GM12878 (cell line): ENCODE measurements around the gene CREB5. TPM values are rescaled to one million over a fixed set of nuclear protein-coding genes. Genes with fewer than 3 reads are reported as not detected.

Experiments
- ATAC-seq: fragments of 200-7000 bp; cut with Tn5 transposase; 3 replicates; pipeline ENCODE4 v1.9.1; 2020; ENCODE audit warnings: mild to moderate bottlenecking, moderate library complexity
- BruUV-seq: library from RNA; stranded (reverse); fragments of 400-500 nt; replicated peaks from 2 replicates; lab custom pipeline; 2021; lab: Mats Ljungman, UMichigan
- CTCF ChIA-PET: fragments of 300-600 bp; sonication (Branson Sonifier 250); formaldehyde crosslinking; extraction: SDS; loops from one replicate; lab custom pipeline; 2021; ENCODE audit warnings: inconsistent platforms; lab: Yijun Ruan, JAX
- POLR2A ChIA-PET: fragments of 350-600 bp; formaldehyde crosslinking; extraction: SDS; loops from one replicate; lab custom pipeline; 2021; ENCODE audit warnings: inconsistent platforms; lab: Charles Lee
- RAD21 ChIA-PET: fragments of 300-600 bp; sonication (Branson Sonifier 250); formaldehyde crosslinking; loops from one replicate; lab custom pipeline; 2023; ENCODE audit warnings: antibody characterized with exemption; ENCODE audit not compliant: unreplicated experiment; lab: Charles Lee
- SMC1A ChIA-PET: fragments of 300-600 bp; sonication (Branson Sonifier 250); formaldehyde crosslinking; loops from one replicate; lab custom pipeline; 2023; ENCODE audit not compliant: unreplicated experiment, uncharacterized antibody; lab: Charles Lee
- DNase-seq: peaks from one replicate; pipeline ENCODE4 v3.0.0-alpha.2; 2011; ENCODE audit warnings: low read depth, low spot score
- FAIRE-seq: peaks from 3 replicates; lab custom pipeline; 2011; peaks lifted over from hg19 to GRCh38; lab: Jason Lieb, UNC
- H2AFZ ChIP-seq: 2 replicates; pipeline ENCODE4 v1.6.0; 2011; ENCODE audit warnings: low read depth, low read length, control low read depth; ENCODE audit not compliant: control insufficient read depth
- H3K27ac ChIP-seq: 2 replicates; pipeline ENCODE4 v1.5.1; 2011; ENCODE audit warnings: control low read depth; ENCODE audit not compliant: control insufficient read depth, insufficient read depth
- H3K27me3 ChIP-seq, 2 experiments: replicated peaks in 1 of 2; 2 replicates each; pipeline versions ENCODE4 v1.6.0 to v1.6.1; 2011; ENCODE audit warnings: low read length in 1 of 2; ENCODE audit not compliant: control insufficient read depth in 2 of 2, insufficient read depth in 2 of 2
- H3K36me3 ChIP-seq, 2 experiments: 2 replicates each; pipeline ENCODE4 v1.5.1; 2011; ENCODE audit warnings: low read length in 1 of 2; ENCODE audit not compliant: control insufficient read depth in 2 of 2, insufficient read depth in 2 of 2
- H3K4me1 ChIP-seq: 2 replicates; pipeline ENCODE4 v1.6.1; 2011; ENCODE audit warnings: mild to moderate bottlenecking, low read length, moderate library complexity, mixed read lengths; ENCODE audit not compliant: control insufficient read depth, insufficient read depth
- H3K4me2 ChIP-seq: 2 replicates; pipeline ENCODE4 v1.6.0; 2011; ENCODE audit warnings: control low read depth; ENCODE audit not compliant: control insufficient read depth, insufficient read depth
- H3K4me3 ChIP-seq: fragments of 200-600 bp; sonication (generic); 2 replicates; pipeline ENCODE4 v1.5.1; 2016
- H3K79me2 ChIP-seq: 2 replicates; pipeline ENCODE4 v1.6.0; 2011; ENCODE audit warnings: low read length; ENCODE audit not compliant: control insufficient read depth, insufficient read depth
- H3K9ac ChIP-seq: 2 replicates; pipeline ENCODE4 v1.8.0; 2011; ENCODE audit warnings: low read length, control low read depth, mixed read lengths; ENCODE audit not compliant: control insufficient read depth, insufficient read depth
- H3K9me3 ChIP-seq: replicated peaks from 3 replicates; pipeline ENCODE4 v1.5.1; 2011; ENCODE audit warnings: mild to moderate bottlenecking, low read length; ENCODE audit not compliant: control insufficient read depth, insufficient read depth
- H4K20me1 ChIP-seq: 2 replicates; pipeline ENCODE4 v1.6.0; 2011; ENCODE audit not compliant: control insufficient read depth, insufficient read depth
- FOS ChIP-seq: IDR thresholded peaks from 3 replicates; pipeline ENCODE4 v1.6.1; 2011; ENCODE audit warnings: borderline replicate concordance; ENCODE audit not compliant: insufficient read length; ENCODE audit errors: extremely low read depth
- HDGF ChIP-seq: fragments of 450-650 bp; IDR thresholded peaks from 2 replicates; pipeline ENCODE4 v1.6.1; 2016; ENCODE audit warnings: antibody characterized with exemption
- PRDM15 ChIP-seq: fragments of 450-650 bp; formaldehyde crosslinking; IDR thresholded peaks from 2 replicates; pipeline ENCODE4 v1.4.0; 2020; ENCODE audit warnings: mild to moderate bottlenecking, moderate library complexity
- SP1 ChIP-seq: IDR thresholded peaks from one replicate; pipeline ENCODE4 v1.6.1; 2011; ENCODE audit warnings: low read depth, low read length
- WGBS: methylation state at CpG from one replicate; pipeline ENCODE4 v1.1.6; 2016; ENCODE audit warnings: low lambda C conversion rate; ENCODE audit not compliant: insufficient replicate concordance, insufficient coverage; ENCODE audit errors: missing lambda C conversion rate; 5-methylcytosine and 5-hydroxymethylcytosine counted together
- in situ Hi-C: fragments of 300-500 bp; cut with MboI; formaldehyde crosslinking; loops from 9 replicates; pipeline ENCODE4 v1.14.3; 2018; ENCODE audit warnings: mixed read lengths
- intact Hi-C: fragments of 100-400 bp; cut with micrococcal nuclease; formaldehyde crosslinking; loops from one replicate; pipeline ENCODE4 v1.14.2; 2022; ENCODE audit not compliant: unreplicated experiment
- polyA plus RNA-seq, 11 experiments: library from polyadenylated mRNA; depleted of rRNA in 4 of 11; unstranded in 6 of 11; stranded (reverse) in 5 of 11; fragments of >200 nt; fragmentation: Nextera tagmentation in 4 of 11; fragmentation: Illumina TruSeq in 1 of 11; extraction: Ambion mirVana in 4 of 11; extraction: Trizol in 1 of 11; gene quantifications; 1 replicate in 1 of 11; 2 replicates in 10 of 11; pipeline versions ENCODE4 v1.2.1 to v1.2.3, GENCODE V29; 2011 to 2016; ENCODE audit warnings: inconsistent platforms in 2 of 11, missing spikeins in 2 of 11, low read depth in 1 of 11
- total RNA-seq, 4 experiments: library from RNA; depleted of rRNA in 3 of 4; stranded (reverse); fragments of >200 nt in 3 of 4; fragmentation: Illumina TruSeq in 1 of 4; extraction: Trizol in 1 of 4; gene quantifications; 2 replicates each; pipeline versions ENCODE4 v1.2.1 to v1.2.3, GENCODE V29; 2013 to 2021

Gene CREB5
- total and polyA plus RNA-seq, 10 of the 15 experiments (the other 5 are each of a cell fraction or from before 2014, with no cell fraction given) = 12.9 to 74.1 (median 53.0) TPM

GRCh38 chr7:28447071-28447470 lies 34.8 kb downstream of the CREB5 start:
- intact Hi-C loops = no loop called here
- POLR2A ChIA-PET = interaction anchor here (0.8 to 1.0 kb wide), 2 partner anchors 18 to 19 kb away, joined by 3 to 4 read pairs; no protein-coding TSS in a partner anchor
- in situ Hi-C loops = no loop called here
- Histone ChIP-seq H3K9ac (no peak overlapping the region), H2AFZ (no peak overlapping the region)
- no peak for FAIRE-seq
- CTCF ChIA-PET = interaction anchor here (0.8 to 2.1 kb wide), 15 partner anchors 10 to 180 kb away, joined by 3 to 8 read pairs (median 4); partner anchors contain the start of gene CREB5
- TF ChIP-seq FOS = no peak
- no peak for TF ChIP-seq HDGF
- no peak for TF ChIP-seq PRDM15
- no peak for TF ChIP-seq SP1
- TF ChIP-seq, all 136 proteins: peak for 0
- Histone ChIP-seq H3K9me3 (no peaks in the 10 kb centered on the region; the same call in 1 of the 3 replicates), H3K27ac (no peak overlapping the region), H3K79me2 (no peaks in the 10 kb centered on the region), H3K27me3 (no peaks in the 10 kb centered on the region), H3K4me2 (no peak overlapping the region), H3K36me3 (no peaks in the 10 kb centered on the region), H3K4me3 (no peak overlapping the region), H4K20me1 (no peaks in the 10 kb centered on the region), H3K4me1 (no peaks in the 10 kb centered on the region; the same call in 1 of the 2 replicates)
- BruUV-seq = no TSS peak
- ATAC-seq = no peak
- ChIA-PET RAD21 (interaction anchor here (1.0 to 2.2 kb wide), 8 partner anchors 18 to 130 kb away, joined by 3 to 9 read pairs (median 4); no protein-coding TSS in a partner anchor), SMC1A (interaction anchor here (0.7 to 4.7 kb wide), 16 partner anchors 10 to 168 kb away, joined by 3 to 56 read pairs (median 4); no protein-coding TSS in a partner anchor)
- WGBS = 89% methylated on average over 5 of the region's 5 CpGs
- no peak for DNase-seq
